Activated B cell treated with CpG ODN at 0.5 μM for 24 hours (primary cell): ENCODE measurements around the gene ASB12. TPM values are rescaled to one million over a fixed set of nuclear protein-coding genes. Genes with fewer than 3 reads are reported as not detected.

Experiments
- ATAC-seq: fragments of 200-7000 bp; cut with Tn5 transposase; one replicate; pipeline ENCODE4 v1.10.0; 2021; ENCODE audit warnings: low read depth, mild to moderate bottlenecking, moderate library complexity
- CTCF ChIA-PET: fragments of 350-600 bp; sonication (Branson Sonifier 250); formaldehyde crosslinking; loops from one replicate; lab custom pipeline; 2021; ENCODE audit warnings: antibody characterized with exemption; lab: Charles Lee
- POLR2A ChIA-PET: fragments of 350-600 bp; sonication (Branson Sonifier 250); formaldehyde crosslinking; loops from one replicate; lab custom pipeline; 2021; ENCODE audit warnings: antibody characterized with exemption; lab: Charles Lee
- DNase-seq: peaks from one replicate; pipeline ENCODE4 v3.0.0; 2022
- H3K27ac Mint-ChIP-seq: one replicate; pipeline ENCODE4 v1.8.0; 2020; ENCODE audit warnings: mixed read lengths
- H3K27me3 Mint-ChIP-seq: one replicate; pipeline ENCODE4 v1.8.0; 2021; ENCODE audit warnings: mixed read lengths
- H3K36me3 Mint-ChIP-seq: one replicate; pipeline ENCODE4 v1.8.0; 2021; ENCODE audit warnings: low read depth, mixed read lengths
- H3K4me1 Mint-ChIP-seq: one replicate; pipeline ENCODE4 v1.8.0; 2021; ENCODE audit warnings: mixed read lengths
- H3K4me3 Mint-ChIP-seq: one replicate; pipeline ENCODE4 v1.8.0; 2020; ENCODE audit warnings: mild to moderate bottlenecking, mixed read lengths
- H3K9me3 Mint-ChIP-seq: one replicate; pipeline ENCODE4 v1.8.0; 2020; ENCODE audit warnings: mixed read lengths
- CTCF ChIP-seq: fragments of 200-600 bp; IDR thresholded peaks from one replicate; pipeline ENCODE4 v1.8.0; 2022; ENCODE audit warnings: antibody characterized with exemption, mild to moderate bottlenecking
- intact Hi-C: fragments of 100-400 bp; cut with micrococcal nuclease; formaldehyde crosslinking; loops from one replicate; pipeline ENCODE4 v1.15.1; 2024
- total RNA-seq: library from RNA; stranded (reverse); gene quantifications from 2 replicates; pipeline ENCODE4 v1.2.3, GENCODE V29; 2022

ASB12 gene
- total RNA-seq, 1 donor from 2014 or later: 0.18 TPM

GRCh38 chrX:64176876-64177275 lies 53.5 kb downstream of the ASB12 start:
- H3K9me3 Mint-ChIP-seq: no peaks in the 10 kb centered on the region
- intact Hi-C loops: no loop called here
- no peaks in the 10 kb centered on the region for H3K4me1 Mint-ChIP-seq
- H3K36me3 Mint-ChIP-seq: no peaks in the 10 kb centered on the region
- H3K27ac Mint-ChIP-seq: no peak overlapping the region
- H3K27me3 Mint-ChIP-seq: no peaks in the 10 kb centered on the region
- DNase-seq: no peak
- no peak for ATAC-seq
- H3K4me3 Mint-ChIP-seq: no peak overlapping the region
- POLR2A ChIA-PET: no interaction called here
- CTCF ChIA-PET: no interaction called here
- TF ChIP-seq CTCF: no peak

Other genes with a start within 250 kb of the ASB12 start
- gene AMER1, start 24.9 kb downstream of the ASB12 start, total RNA-seq: 5.6 and 6.8 TPM in 2 replicates
- gene MTMR8, start 164.8 kb upstream of the ASB12 start, total RNA-seq: 4.3 and 4.7 TPM in 2 replicates